B cell (primary cell): Measurements from ENCODE around the gene MAPKAPK3. TPM values are rescaled to one million over a fixed set of nuclear protein-coding genes. Genes with fewer than 3 reads are reported as not detected.

Source experiments
- ATAC-seq: fragments of 200-7000 bp; cut with Tn5 transposase; one replicate; pipeline ENCODE4 v1.10.0; 2021; ENCODE audit warnings: low read depth, mild to moderate bottlenecking, moderate number of reproducible peaks, moderate library complexity
- CTCF ChIA-PET: fragments of 350-600 bp; sonication (Branson Sonifier 250); formaldehyde crosslinking; loops from one replicate; lab custom pipeline; 2021; ENCODE audit warnings: antibody characterized with exemption, inconsistent platforms; lab: Charles Lee
- POLR2A ChIA-PET: fragments of 350-600 bp; sonication (Branson Sonifier 250); formaldehyde crosslinking; loops from one replicate; lab custom pipeline; 2021; ENCODE audit warnings: antibody characterized with exemption; lab: Charles Lee
- DNase-seq: peaks from one replicate; pipeline ENCODE4 v3.0.0; 2013
- H2AFZ ChIP-seq: 2 replicates; pipeline ENCODE4 v1.6.1; 2012; ENCODE audit warnings: mild to moderate bottlenecking, low read depth, low read length; ENCODE audit not compliant: insufficient read depth, poor library complexity, severe bottlenecking
- H3K27ac ChIP-seq, 2 donors: 1 replicate in 1 of 2; 2 replicates in 1 of 2; pipeline ENCODE4 v1.5.1; 2012 to 2013; ENCODE audit warnings: low read length in 2 of 2, mild to moderate bottlenecking in 2 of 2, moderate library complexity in 1 of 2
- H3K27me3 ChIP-seq, 4 experiments: fragments of 200-600 bp in 1 of 4; sonication (generic) in 1 of 4; replicated peaks in 1 of 4; 1 replicate in 2 of 4; 2 replicates in 2 of 4; pipeline versions ENCODE4 v1.6.1 to v1.7.0; 2013 to 2016; ENCODE audit warnings: low read length in 3 of 4, mild to moderate bottlenecking in 2 of 4, mixed read lengths in 1 of 4, moderate library complexity in 1 of 4; ENCODE audit not compliant: insufficient read depth in 4 of 4, control insufficient read depth in 3 of 4; ENCODE audit errors: control extremely low read depth in 1 of 4
- H3K36me3 ChIP-seq, 2 experiments: replicated peaks in 1 of 2; 1 replicate in 1 of 2; 2 replicates in 1 of 2; pipeline versions ENCODE4 v1.6.1 to v1.7.1; 2013; ENCODE audit warnings: low read length in 1 of 2; ENCODE audit not compliant: insufficient read depth in 2 of 2, control insufficient read depth in 1 of 2; ENCODE audit errors: control extremely low read depth in 1 of 2, extremely low read depth in 1 of 2
- H3K4me1 ChIP-seq, 2 donors: fragments of 200-600 bp in 1 of 2; sonication (generic) in 1 of 2; 1 replicate in 1 of 2; 2 replicates in 1 of 2; pipeline versions ENCODE4 v1.5.1 to v1.6.1; 2013 to 2017; ENCODE audit warnings: low read length in 2 of 2; ENCODE audit not compliant: control insufficient read depth in 2 of 2, insufficient read depth in 2 of 2
- H3K4me2 ChIP-seq: replicated peaks from 2 replicates; pipeline ENCODE3; 2012; ENCODE audit warnings: mild to moderate bottlenecking, low read depth, low read length; ENCODE audit not compliant: poor library complexity, severe bottlenecking
- H3K4me3 ChIP-seq, 5 experiments: fragments of 200-600 bp in 1 of 5; sonication (generic) in 1 of 5; 1 replicate in 3 of 5; 2 replicates in 2 of 5; pipeline versions ENCODE4 v1.5.1 to v1.7.0; 2011 to 2016; ENCODE audit warnings: low read length in 4 of 5, mild to moderate bottlenecking in 4 of 5, low read depth in 2 of 5, control low read depth in 1 of 5, moderate library complexity in 1 of 5; ENCODE audit not compliant: insufficient read depth in 1 of 5; ENCODE audit errors: control extremely low read depth in 1 of 5, extremely low read depth in 1 of 5
- H3K79me2 ChIP-seq: fragments of 200-600 bp; sonication (generic); one replicate; pipeline ENCODE4 v1.6.0; 2016; ENCODE audit warnings: low read length; ENCODE audit not compliant: control insufficient read depth, insufficient read depth
- H3K9ac ChIP-seq: fragments of 200-600 bp; sonication (generic); 2 replicates; pipeline ENCODE4 v1.6.1; 2017; ENCODE audit warnings: mild to moderate bottlenecking, low read length, moderate library complexity
- H3K9me3 ChIP-seq, 3 donors: one replicate each; pipeline versions ENCODE4 v1.6.1 to v1.7.1; 2013; ENCODE audit warnings: low read length in 2 of 3; ENCODE audit not compliant: control insufficient read depth in 2 of 3, insufficient read depth in 1 of 3; ENCODE audit errors: control extremely low read depth in 1 of 3
- H4K20me1 ChIP-seq: 2 replicates; pipeline ENCODE4 v1.6.0; 2012; ENCODE audit warnings: mild to moderate bottlenecking, low read length; ENCODE audit not compliant: insufficient read depth, control insufficient read depth, poor library complexity, severe bottlenecking
- H3K27ac Mint-ChIP-seq: one replicate; pipeline ENCODE4 v1.8.0; 2021; ENCODE audit warnings: mixed read lengths
- H3K27me3 Mint-ChIP-seq: one replicate; pipeline ENCODE4 v1.8.0; 2021; ENCODE audit warnings: mixed read lengths
- H3K4me1 Mint-ChIP-seq: one replicate; pipeline ENCODE4 v1.8.0; 2021; ENCODE audit warnings: mixed read lengths
- H3K4me3 Mint-ChIP-seq: one replicate; pipeline ENCODE4 v1.8.0; 2021; ENCODE audit warnings: mixed read lengths
- H3K9me3 Mint-ChIP-seq: one replicate; pipeline ENCODE4 v1.8.0; 2022; ENCODE audit warnings: mixed read lengths; ENCODE audit not compliant: insufficient read depth
- EZH2 ChIP-seq: IDR thresholded peaks from 2 replicates; pipeline ENCODE4 v1.6.1; 2012; ENCODE audit warnings: borderline replicate concordance, low read depth, mild to moderate bottlenecking, moderate library complexity, low read length; ENCODE audit not compliant: insufficient read depth, poor library complexity, severe bottlenecking
- WGBS: methylation state at CpG from one replicate; pipeline ENCODE4 v1.1.5; 2013; ENCODE audit warnings: missing lambda C conversion rate; ENCODE audit not compliant: insufficient coverage; 5-methylcytosine and 5-hydroxymethylcytosine counted together
- intact Hi-C: fragments of 100-400 bp; cut with micrococcal nuclease; formaldehyde crosslinking; loops from one replicate; pipeline ENCODE4 v1.10.0; 2022
- polyA plus RNA-seq: library from polyadenylated mRNA; depleted of rRNA; stranded (reverse); fragments of >200 nt; gene quantifications from 2 replicates; pipeline ENCODE4 v1.2.3, GENCODE V29; 2012
- total RNA-seq, 2 donors: library from RNA; stranded (reverse); fragments of 120-200 nt in 1 of 2; gene quantifications; 1 replicate in 1 of 2; 2 replicates in 1 of 2; pipeline versions ENCODE4 v1.2.3 to v1.2.4, GENCODE V29; 2013 to 2022
- TF ChIP-seq, protein P1 (sequence below): fragments of 200-600 bp; IDR thresholded peaks from one replicate; pipeline ENCODE4 v1.8.0; 2022; ENCODE audit warnings: antibody characterized with exemption, mild to moderate bottlenecking

Gene MAPKAPK3
- total and polyA plus RNA-seq, 2 donors (not counting 1 experiment from before 2014, with no cell fraction given) = 17.8 to 18.8 TPM

DNA sequence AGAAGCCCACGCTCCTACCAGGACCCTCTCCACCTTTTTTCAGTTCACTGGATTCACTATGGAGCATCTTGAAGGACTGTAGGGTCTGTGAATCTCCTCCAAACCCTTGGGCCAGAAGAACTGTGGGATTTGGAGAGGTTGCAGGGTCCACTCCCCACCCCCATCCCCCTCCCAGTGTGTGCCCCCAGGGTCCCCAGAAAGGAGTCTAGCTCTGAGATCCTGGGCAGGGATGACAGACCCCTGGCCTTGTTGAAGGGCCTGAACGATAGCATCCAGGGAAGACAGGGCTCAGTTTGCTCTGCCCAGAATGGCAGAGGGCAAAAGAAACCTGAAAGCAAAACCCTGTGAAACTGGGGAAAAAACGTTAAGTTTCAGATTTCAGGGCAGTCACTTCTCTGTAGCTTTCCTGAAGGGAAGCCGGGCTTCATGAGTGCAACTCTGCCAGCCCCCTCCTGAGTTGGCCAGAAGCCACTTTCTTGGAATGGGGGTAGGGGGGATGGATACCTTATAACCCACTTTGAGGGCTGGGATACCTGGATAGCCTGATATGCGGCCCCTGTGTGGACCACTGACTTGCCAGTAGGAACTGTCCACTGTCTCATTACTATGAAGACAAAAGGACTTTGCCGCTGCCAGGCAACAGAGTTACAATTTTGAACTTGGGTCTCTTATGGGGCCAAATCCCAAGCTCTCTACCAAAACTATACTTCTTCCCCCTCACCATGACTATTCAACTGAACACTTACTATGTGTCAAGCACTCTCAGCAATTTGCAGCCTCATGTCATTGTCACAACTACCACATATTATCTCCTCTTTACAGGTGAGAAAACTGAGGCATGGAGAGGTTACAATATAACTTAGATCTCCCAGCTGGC, 3.7 kb upstream of the MAPKAPK3 start:
- H3K27ac ChIP-seq = no peak overlapping the region
- intact Hi-C loops = loop anchor here (1.0 to 10.0 kb wide), 4 partner anchors 44 to 1182 kb away; partner anchors contain the start of genes HEMK1 and ZMYND10
- H3K4me3 ChIP-seq = no peak overlapping the region
- H3K4me1 Mint-ChIP-seq = peaks cover 48% of the 10 kb centered on the region
- no peaks in the 10 kb centered on the region for H3K36me3 ChIP-seq
- H3K4me3 Mint-ChIP-seq = peak overlapping the region; percentile 90
- DNase-seq = no peak
- H3K9ac ChIP-seq = no peak overlapping the region
- no peak overlapping the region for H3K27ac Mint-ChIP-seq
- TF ChIP-seq EZH2 = no peak
- TF ChIP-seq, protein P1, sequence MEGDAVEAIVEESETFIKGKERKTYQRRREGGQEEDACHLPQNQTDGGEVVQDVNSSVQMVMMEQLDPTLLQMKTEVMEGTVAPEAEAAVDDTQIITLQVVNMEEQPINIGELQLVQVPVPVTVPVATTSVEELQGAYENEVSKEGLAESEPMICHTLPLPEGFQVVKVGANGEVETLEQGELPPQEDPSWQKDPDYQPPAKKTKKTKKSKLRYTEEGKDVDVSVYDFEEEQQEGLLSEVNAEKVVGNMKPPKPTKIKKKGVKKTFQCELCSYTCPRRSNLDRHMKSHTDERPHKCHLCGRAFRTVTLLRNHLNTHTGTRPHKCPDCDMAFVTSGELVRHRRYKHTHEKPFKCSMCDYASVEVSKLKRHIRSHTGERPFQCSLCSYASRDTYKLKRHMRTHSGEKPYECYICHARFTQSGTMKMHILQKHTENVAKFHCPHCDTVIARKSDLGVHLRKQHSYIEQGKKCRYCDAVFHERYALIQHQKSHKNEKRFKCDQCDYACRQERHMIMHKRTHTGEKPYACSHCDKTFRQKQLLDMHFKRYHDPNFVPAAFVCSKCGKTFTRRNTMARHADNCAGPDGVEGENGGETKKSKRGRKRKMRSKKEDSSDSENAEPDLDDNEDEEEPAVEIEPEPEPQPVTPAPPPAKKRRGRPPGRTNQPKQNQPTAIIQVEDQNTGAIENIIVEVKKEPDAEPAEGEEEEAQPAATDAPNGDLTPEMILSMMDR = no peak
- no peak overlapping the region for H2AFZ ChIP-seq
- peaks cover 31 to 45% of the 10 kb centered on the region in 2 donors for H3K4me1 ChIP-seq
- POLR2A ChIA-PET = interaction anchor here (2.8 kb wide), 1 partner anchor 43 kb away, joined by 38 read pairs; the partner anchor contains the start of gene HEMK1
- no peaks in the 10 kb centered on the region for H3K27me3 ChIP-seq
- no peaks in the 10 kb centered on the region for H4K20me1 ChIP-seq
- H3K9me3 ChIP-seq = no peaks in the 10 kb centered on the region
- no peaks in the 10 kb centered on the region for H3K9me3 Mint-ChIP-seq
- WGBS = 66% methylated on average over 5 of the region's 6 CpGs
- H3K27me3 Mint-ChIP-seq = no peaks in the 10 kb centered on the region
- H3K4me2 ChIP-seq = no peak overlapping the region
- no peak for ATAC-seq
- CTCF ChIA-PET = interaction anchor here (0.6 to 17.6 kb wide), 16 partner anchors 11 to 773 kb away, joined by 3 to 541 read pairs (median 5); partner anchors contain the start of genes C3orf18, HEMK1 and MANF
- peaks cover 38% of the 10 kb centered on the region for H3K79me2 ChIP-seq
